ENCODE measurements around the gene NOP16. TPM values are rescaled to one million over a fixed set of nuclear protein-coding genes. Genes with fewer than 3 reads are reported as not detected.

The NOP16 gene
- total and polyA plus RNA-seq, 2 of the 13 experiments (the other 11 are each of a cell fraction or from before 2014, with no cell fraction given), result 43.3 to 48.4 TPM

- TF ChIP-seq, protein P1, sequence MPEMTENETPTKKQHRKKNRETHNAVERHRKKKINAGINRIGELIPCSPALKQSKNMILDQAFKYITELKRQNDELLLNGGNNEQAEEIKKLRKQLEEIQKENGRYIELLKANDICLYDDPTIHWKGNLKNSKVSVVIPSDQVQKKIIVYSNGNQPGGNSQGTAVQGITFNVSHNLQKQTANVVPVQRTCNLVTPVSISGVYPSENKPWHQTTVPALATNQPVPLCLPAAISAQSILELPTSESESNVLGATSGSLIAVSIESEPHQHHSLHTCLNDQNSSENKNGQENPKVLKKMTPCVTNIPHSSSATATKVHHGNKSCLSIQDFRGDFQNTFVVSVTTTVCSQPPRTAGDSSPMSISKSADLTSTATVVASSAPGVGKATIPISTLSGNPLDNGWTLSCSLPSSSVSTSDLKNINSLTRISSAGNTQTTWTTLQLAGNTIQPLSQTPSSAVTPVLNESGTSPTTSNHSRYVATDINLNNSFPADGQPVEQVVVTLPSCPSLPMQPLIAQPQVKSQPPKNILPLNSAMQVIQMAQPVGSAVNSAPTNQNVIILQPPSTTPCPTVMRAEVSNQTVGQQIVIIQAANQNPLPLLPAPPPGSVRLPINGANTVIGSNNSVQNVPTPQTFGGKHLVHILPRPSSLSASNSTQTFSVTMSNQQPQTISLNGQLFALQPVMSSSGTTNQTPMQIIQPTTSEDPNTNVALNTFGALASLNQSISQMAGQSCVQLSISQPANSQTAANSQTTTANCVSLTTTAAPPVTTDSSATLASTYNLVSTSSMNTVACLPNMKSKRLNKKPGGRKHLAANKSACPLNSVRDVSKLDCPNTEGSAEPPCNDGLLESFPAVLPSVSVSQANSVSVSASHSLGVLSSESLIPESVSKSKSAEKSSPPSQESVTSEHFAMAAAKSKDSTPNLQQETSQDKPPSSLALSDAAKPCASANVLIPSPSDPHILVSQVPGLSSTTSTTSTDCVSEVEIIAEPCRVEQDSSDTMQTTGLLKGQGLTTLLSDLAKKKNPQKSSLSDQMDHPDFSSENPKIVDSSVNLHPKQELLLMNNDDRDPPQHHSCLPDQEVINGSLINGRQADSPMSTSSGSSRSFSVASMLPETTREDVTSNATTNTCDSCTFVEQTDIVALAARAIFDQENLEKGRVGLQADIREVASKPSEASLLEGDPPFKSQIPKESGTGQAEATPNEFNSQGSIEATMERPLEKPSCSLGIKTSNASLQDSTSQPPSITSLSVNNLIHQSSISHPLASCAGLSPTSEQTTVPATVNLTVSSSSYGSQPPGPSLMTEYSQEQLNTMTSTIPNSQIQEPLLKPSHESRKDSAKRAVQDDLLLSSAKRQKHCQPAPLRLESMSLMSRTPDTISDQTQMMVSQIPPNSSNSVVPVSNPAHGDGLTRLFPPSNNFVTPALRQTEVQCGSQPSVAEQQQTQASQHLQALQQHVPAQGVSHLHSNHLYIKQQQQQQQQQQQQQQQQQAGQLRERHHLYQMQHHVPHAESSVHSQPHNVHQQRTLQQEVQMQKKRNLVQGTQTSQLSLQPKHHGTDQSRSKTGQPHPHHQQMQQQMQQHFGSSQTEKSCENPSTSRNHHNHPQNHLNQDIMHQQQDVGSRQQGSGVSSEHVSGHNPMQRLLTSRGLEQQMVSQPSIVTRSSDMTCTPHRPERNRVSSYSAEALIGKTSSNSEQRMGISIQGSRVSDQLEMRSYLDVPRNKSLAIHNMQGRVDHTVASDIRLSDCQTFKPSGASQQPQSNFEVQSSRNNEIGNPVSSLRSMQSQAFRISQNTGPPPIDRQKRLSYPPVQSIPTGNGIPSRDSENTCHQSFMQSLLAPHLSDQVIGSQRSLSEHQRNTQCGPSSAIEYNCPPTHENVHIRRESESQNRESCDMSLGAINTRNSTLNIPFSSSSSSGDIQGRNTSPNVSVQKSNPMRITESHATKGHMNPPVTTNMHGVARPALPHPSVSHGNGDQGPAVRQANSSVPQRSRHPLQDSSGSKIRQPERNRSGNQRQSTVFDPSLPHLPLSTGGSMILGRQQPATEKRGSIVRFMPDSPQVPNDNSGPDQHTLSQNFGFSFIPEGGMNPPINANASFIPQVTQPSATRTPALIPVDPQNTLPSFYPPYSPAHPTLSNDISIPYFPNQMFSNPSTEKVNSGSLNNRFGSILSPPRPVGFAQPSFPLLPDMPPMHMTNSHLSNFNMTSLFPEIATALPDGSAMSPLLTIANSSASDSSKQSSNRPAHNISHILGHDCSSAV (CRISPR knock-in tag; IDR thresholded peaks at IDR 0.05; ENCODE audit: borderline replicate concordance), result no peak
- TF ChIP-seq SNAPC2 (CRISPR knock-in tag; IDR thresholded peaks at IDR 0.05), result 0 out of 2 replicates have a peak, but pooled peaks have one; percentile 34
- TF ChIP-seq STAT5B (CRISPR knock-in tag; IDR thresholded peaks at IDR 0.05), result 0 out of 2 replicates have a peak, but pooled peaks have one; percentile 73
- TF ChIP-seq ZNF782 (CRISPR knock-in tag; IDR thresholded peaks at IDR 0.05; ENCODE audit: borderline replicate concordance), result peak; percentile 1; the same call in 1 of the 2 replicates
- peak; percentile 72; the same call in 1 of the 2 replicates for TF ChIP-seq MTF2 (CRISPR knock-in tag; IDR thresholded peaks at IDR 0.05; ENCODE audit: borderline replicate concordance)
- TF ChIP-seq ZSCAN9 (CRISPR knock-in tag; IDR thresholded peaks at IDR 0.05; ENCODE audit: borderline replicate concordance), result peak; percentile 63; the same call in 1 of the 2 replicates
- no peak for TF ChIP-seq ADNP (CRISPR knock-in tag; IDR thresholded peaks at IDR 0.05)
- TF ChIP-seq TFDP1 (CRISPR knock-in tag; IDR thresholded peaks at IDR 0.05; ENCODE audit: borderline replicate concordance), result peak; percentile 92
- 0 out of 2 replicates have a peak, but pooled peaks have one; percentile 3 for TF ChIP-seq ZC3H13 (CRISPR knock-in tag; IDR thresholded peaks at IDR 0.05)
- TF ChIP-seq, protein P2, sequence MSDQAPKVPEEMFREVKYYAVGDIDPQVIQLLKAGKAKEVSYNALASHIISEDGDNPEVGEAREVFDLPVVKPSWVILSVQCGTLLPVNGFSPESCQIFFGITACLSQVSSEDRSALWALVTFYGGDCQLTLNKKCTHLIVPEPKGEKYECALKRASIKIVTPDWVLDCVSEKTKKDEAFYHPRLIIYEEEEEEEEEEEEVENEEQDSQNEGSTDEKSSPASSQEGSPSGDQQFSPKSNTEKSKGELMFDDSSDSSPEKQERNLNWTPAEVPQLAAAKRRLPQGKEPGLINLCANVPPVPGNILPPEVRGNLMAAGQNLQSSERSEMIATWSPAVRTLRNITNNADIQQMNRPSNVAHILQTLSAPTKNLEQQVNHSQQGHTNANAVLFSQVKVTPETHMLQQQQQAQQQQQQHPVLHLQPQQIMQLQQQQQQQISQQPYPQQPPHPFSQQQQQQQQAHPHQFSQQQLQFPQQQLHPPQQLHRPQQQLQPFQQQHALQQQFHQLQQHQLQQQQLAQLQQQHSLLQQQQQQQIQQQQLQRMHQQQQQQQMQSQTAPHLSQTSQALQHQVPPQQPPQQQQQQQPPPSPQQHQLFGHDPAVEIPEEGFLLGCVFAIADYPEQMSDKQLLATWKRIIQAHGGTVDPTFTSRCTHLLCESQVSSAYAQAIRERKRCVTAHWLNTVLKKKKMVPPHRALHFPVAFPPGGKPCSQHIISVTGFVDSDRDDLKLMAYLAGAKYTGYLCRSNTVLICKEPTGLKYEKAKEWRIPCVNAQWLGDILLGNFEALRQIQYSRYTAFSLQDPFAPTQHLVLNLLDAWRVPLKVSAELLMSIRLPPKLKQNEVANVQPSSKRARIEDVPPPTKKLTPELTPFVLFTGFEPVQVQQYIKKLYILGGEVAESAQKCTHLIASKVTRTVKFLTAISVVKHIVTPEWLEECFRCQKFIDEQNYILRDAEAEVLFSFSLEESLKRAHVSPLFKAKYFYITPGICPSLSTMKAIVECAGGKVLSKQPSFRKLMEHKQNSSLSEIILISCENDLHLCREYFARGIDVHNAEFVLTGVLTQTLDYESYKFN (CRISPR knock-in tag; conservative IDR thresholded peaks at IDR 0.05), result peak; percentile 52; the same call in 1 of the 2 replicates
- TF ChIP-seq ZNF136 (CRISPR knock-in tag; IDR thresholded peaks at IDR 0.05; ENCODE audit: low read depth), result peak; percentile 86; the same call in 1 of the 2 replicates
- TF ChIP-seq ZNF691 (CRISPR knock-in tag; IDR thresholded peaks at IDR 0.05; ENCODE audit: borderline replicate concordance, low read depth), result peak; percentile 52; the same call in 1 of the 2 replicates
- peak; percentile 81; the same call in 1 of the 2 replicates for TF ChIP-seq ZNF761 (CRISPR knock-in tag; conservative IDR thresholded peaks at IDR 0.05)
Observed at GRCh38 chr5:176388444-176389134, at the start of gene NOP16, which contains the start of gene HIGD2A (continued).
